Prostate gland (tissue), 2 donors: ENCODE results near the gene INTS1. TPM values are rescaled to one million over a fixed set of nuclear protein-coding genes. Genes with fewer than 3 reads are reported as not detected.

Source experiments
- DNase-seq: peaks from one replicate; pipeline ENCODE4 v3.0.0-alpha.2; 2019; ENCODE audit warnings: low spot score
- H3K27ac ChIP-seq, 2 donors: fragments of 200-600 bp; sonication (generic); 2 replicates each; pipeline ENCODE4 v1.5.1; 2017 to 2019
- H3K27me3 ChIP-seq: fragments of 200-600 bp; sonication (generic); replicated peaks from 2 replicates; pipeline ENCODE4 v1.5.1; 2019; ENCODE audit not compliant: insufficient read depth
- H3K36me3 ChIP-seq, 2 donors: fragments of 200-600 bp; sonication (generic); 1 replicate in 1 of 2; 2 replicates in 1 of 2; pipeline versions ENCODE4 v1.5.1 to v1.8.1; 2017 to 2019
- H3K4me1 ChIP-seq: fragments of 200-600 bp; sonication (generic); replicated peaks from 2 replicates; pipeline ENCODE4 v1.5.1; 2019
- H3K4me3 ChIP-seq, 2 donors: fragments of 200-600 bp; sonication (generic); 2 replicates each; pipeline ENCODE4 v1.5.1; 2017 to 2019
- H3K9me3 ChIP-seq: fragments of 200-600 bp; sonication (generic); 2 replicates; pipeline ENCODE4 v1.5.1; 2017
- POLR2A ChIP-seq: fragments of 450-650 bp; IDR thresholded peaks from one replicate; pipeline ENCODE4 v1.6.1; 2016; ENCODE audit warnings: antibody characterized with exemption, mild to moderate bottlenecking
- POLR2AphosphoS5 ChIP-seq: sonication (generic); formaldehyde crosslinking; IDR thresholded peaks from one replicate; pipeline ENCODE4 v1.6.1; 2017; ENCODE audit warnings: antibody characterized with exemption
- WGBS: methylation state at CpG from one replicate; pipeline ENCODE4 v1.1.5; 2018; 5-methylcytosine and 5-hydroxymethylcytosine counted together
- intact Hi-C: fragments of 100-400 bp; cut with DNase I; formaldehyde crosslinking; loops from one replicate; pipeline ENCODE4 v1.14.2; 2022
- total RNA-seq, 2 donors: library from RNA; depleted of rRNA; stranded (reverse); fragments of >200 nt; gene quantifications; one replicate each; pipeline ENCODE4 v1.1.0, GENCODE V29; 2016
- TF ChIP-seq, protein P1 (sequence below), 4 experiments: fragments of 200-600 bp in 2 of 4; fragments of 450-650 bp in 2 of 4; sonication (generic) in 2 of 4; IDR thresholded peaks; 1 replicate in 3 of 4; 2 replicates in 1 of 4; pipeline ENCODE4 v1.5.1; 2016 to 2019; ENCODE audit warnings: antibody characterized with exemption in 4 of 4, mild to moderate bottlenecking in 2 of 4, moderate library complexity in 2 of 4

INTS1 gene
- total RNA-seq, 2 donors from 2014 or later: 64.9 to 146 TPM

DNA sequence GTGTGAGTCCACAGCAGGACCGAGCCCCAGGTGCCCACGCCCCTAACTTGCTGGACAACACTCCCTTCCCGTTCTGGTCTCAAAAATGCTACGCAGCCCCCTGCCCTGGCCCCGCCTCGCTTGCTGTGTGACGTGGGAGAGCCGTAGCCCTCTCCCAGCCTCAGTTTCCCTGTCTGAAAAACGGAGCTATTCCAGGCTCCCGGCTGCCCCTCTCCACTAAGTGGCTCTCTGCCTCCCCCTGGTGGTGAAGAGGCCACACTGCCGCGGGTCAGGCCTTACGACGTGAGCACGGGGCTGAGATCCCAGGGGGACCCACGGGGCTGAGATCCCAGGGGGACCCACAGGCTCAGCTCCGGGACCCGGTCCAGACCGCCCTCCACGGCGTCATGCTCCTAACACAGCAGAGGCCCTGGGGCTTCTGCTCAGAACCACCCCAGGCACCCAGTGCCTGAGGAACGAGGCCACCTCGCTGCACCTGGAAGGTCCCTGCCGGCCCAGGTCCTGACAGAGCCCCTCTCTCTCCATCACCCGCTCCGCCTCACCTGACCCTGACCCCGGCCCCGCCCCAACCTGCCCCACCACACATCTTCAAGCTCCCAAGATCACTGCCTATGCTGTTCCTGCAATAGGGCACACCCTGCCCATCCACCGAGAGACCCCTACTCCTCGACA is 71.6 kb downstream of the INTS1 start:
- Histone ChIP-seq H3K4me1 (no peaks in the 10 kb centered on the region), H3K27ac (no peak overlapping the region), H3K36me3 (no peaks in the 10 kb centered on the region), H3K4me3 (no peak overlapping the region), H3K27me3 (no peaks in the 10 kb centered on the region), H3K9me3 (no peaks in the 10 kb centered on the region)
- TF ChIP-seq, protein P1, sequence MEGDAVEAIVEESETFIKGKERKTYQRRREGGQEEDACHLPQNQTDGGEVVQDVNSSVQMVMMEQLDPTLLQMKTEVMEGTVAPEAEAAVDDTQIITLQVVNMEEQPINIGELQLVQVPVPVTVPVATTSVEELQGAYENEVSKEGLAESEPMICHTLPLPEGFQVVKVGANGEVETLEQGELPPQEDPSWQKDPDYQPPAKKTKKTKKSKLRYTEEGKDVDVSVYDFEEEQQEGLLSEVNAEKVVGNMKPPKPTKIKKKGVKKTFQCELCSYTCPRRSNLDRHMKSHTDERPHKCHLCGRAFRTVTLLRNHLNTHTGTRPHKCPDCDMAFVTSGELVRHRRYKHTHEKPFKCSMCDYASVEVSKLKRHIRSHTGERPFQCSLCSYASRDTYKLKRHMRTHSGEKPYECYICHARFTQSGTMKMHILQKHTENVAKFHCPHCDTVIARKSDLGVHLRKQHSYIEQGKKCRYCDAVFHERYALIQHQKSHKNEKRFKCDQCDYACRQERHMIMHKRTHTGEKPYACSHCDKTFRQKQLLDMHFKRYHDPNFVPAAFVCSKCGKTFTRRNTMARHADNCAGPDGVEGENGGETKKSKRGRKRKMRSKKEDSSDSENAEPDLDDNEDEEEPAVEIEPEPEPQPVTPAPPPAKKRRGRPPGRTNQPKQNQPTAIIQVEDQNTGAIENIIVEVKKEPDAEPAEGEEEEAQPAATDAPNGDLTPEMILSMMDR (IDR thresholded peaks at IDR 0.05): peak; percentile 85 to 94 (median 88)
- no peak for TF ChIP-seq POLR2A
- peak; percentile 46 for DNase-seq
- intact Hi-C loops: no loop called here
- 21% methylated on average over 21 of the region's 30 CpGs for WGBS

DNA sequence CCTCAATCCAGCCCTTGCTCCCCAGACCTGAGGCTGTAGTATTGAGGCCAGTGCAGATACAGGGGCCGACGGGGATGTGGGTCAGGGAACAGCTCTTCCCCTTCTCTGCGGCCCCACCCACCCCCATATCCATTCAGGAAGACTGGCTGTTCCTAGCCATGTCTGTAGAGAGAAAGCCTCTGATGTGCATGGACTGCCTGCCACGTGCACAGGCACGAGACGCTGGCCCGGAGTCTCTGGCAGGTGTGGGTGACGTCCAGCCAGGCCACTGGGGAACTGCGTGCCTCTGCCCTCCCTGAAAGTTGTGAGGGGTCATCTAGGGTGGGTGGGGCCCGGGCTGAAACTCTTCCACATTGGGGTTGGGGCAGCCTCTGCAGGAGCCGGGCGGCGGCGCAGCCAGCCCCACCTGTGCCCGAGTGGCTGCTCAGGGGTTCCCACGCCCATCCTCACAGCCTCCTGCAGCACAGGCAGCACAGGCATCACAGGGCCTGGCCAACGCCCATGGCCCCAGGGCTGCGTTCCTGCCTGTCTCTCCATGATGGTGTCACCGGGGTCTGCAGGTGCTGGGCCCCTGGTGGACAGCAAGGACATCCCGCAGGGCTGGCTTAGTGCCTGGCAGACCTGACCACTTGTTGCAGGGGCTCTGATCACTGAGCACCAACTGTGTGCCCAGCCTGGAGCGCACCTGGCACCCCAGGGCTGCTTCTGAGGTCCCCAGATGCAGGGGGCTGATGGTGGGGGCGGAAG is 72.4 kb downstream of the INTS1 start:
- WGBS: 21% methylated on average over 20 of the region's 22 CpGs
- Histone ChIP-seq H3K27ac (no peak overlapping the region), H3K9me3 (no peaks in the 10 kb centered on the region), H3K4me1 (no peaks in the 10 kb centered on the region), H3K36me3 (no peaks in the 10 kb centered on the region), H3K27me3 (no peaks in the 10 kb centered on the region), H3K4me3 (no peak overlapping the region)
- TF ChIP-seq POLR2A: no peak
- TF ChIP-seq, protein P1 (IDR thresholded peaks at IDR 0.05): no peak
- TF ChIP-seq POLR2AphosphoS5: no peak
- no peak for DNase-seq
- intact Hi-C loops: no loop called here

DNA sequence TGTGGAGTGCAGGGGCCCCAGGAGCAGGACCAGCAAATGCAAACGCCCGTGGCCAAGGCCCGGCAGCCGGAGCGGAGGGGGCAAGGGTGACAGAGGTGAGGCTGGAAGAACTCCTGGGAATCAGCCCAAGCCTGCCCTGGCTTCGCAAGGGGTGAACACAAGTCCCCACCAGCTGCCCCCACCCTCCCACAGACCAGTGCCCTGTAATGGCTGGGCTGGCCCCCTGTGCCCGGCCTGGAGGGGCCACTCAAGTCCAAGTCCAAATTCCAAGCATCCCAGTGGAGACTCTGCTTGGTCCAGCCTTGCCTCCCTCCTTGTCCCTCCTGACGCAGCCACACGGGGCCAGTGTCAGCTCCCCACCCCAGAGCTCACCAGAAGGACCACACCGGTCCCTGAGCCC is 73.0 kb downstream of the INTS1 start:
- no peak overlapping the region for H3K4me3 ChIP-seq
- intact Hi-C loops: no loop called here
- H3K4me1 ChIP-seq: no peaks in the 10 kb centered on the region
- no peak overlapping the region for H3K27ac ChIP-seq
- H3K36me3 ChIP-seq: no peaks in the 10 kb centered on the region
- DNase-seq: no peak
- no peaks in the 10 kb centered on the region for H3K9me3 ChIP-seq
- TF ChIP-seq POLR2A: no peak
- TF ChIP-seq, protein P1 (IDR thresholded peaks at IDR 0.05): no peak
- TF ChIP-seq POLR2AphosphoS5: no peak
- no peaks in the 10 kb centered on the region for H3K27me3 ChIP-seq
- 55% methylated on average over 10 of the region's 10 CpGs for WGBS

DNA sequence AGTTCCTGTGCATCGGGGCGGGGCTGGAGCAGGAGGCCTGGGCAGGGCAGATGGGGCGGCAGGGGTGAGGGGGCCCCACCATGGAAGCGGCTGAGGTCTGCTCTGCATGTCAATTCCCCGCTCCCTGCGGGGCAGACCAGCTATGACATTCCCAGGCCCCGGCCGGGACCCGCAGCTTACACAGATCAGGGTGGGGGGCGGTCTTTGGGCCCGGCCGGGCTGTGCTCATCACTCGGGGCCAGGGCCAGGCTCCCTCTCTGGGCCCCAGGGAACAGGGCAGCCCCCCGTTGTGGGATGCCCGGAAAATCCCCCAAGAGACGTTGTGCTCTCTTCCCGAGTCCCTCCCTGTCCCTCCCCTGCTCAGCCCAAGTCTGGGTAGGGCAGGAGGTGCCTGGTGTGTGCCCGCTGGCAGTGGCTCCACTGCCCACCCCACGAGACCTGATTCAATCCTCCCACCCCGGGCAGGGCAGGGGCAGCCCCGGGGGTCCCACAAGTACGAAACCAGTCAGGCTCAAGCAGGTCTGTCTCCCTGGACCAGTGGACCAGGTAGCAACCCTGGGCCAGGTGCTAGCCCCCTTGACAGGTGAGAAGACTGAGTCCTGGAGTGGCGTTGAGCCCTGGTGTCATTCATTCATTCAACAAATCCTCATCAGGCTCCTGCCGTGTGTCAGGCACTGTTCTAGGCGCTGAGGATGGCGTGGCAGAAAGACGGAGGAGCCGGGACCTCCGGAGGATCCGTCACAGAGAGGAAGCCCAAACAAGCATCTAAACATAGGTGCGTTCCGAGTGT is 73.9 kb downstream of the INTS1 start:
- Histone ChIP-seq H3K36me3 (no peaks in the 10 kb centered on the region), H3K4me1 (no peaks in the 10 kb centered on the region), H3K9me3 (no peaks in the 10 kb centered on the region), H3K4me3 (no peak overlapping the region), H3K27me3 (no peaks in the 10 kb centered on the region), H3K27ac (no peak overlapping the region)
- DNase-seq: no peak
- intact Hi-C loops: no loop called here
- WGBS: 71% methylated on average over 28 of the region's 32 CpGs
- TF ChIP-seq POLR2AphosphoS5 (no peak), POLR2A (no peak)
- TF ChIP-seq, protein P1 (IDR thresholded peaks at IDR 0.05): no peak
